IgD-negative memory B cell (primary cell): ENCODE results near the gene RAB3GAP2. TPM values are rescaled to one million over a fixed set of nuclear protein-coding genes. Genes with fewer than 3 reads are reported as not detected.
A peak's percentile ranks its signal among the peaks of the same experiment; 100 is the strongest.
"Not testable (repeated sequence)": the region's sequence is repeated elsewhere in the genome, so short reads cannot be mapped to it uniquely, and the experiment has no call there.

ENCODE experiments used
- H3K27ac Mint-ChIP-seq, 3 donors: one replicate each; pipeline ENCODE4 v1.8.0; 2020 to 2022; ENCODE audit warnings: mild to moderate bottlenecking in 3 of 3, mixed read lengths in 3 of 3, moderate library complexity in 1 of 3
- H3K27me3 Mint-ChIP-seq: one replicate; pipeline ENCODE4 v1.8.0; 2021; ENCODE audit warnings: mixed read lengths
- H3K36me3 Mint-ChIP-seq: one replicate; pipeline ENCODE4 v1.8.0; 2020; ENCODE audit warnings: mild to moderate bottlenecking, mixed read lengths
- H3K4me1 Mint-ChIP-seq, 3 donors: one replicate each; pipeline ENCODE4 v1.8.0; 2020 to 2022; ENCODE audit warnings: mixed read lengths in 3 of 3, mild to moderate bottlenecking in 1 of 3
- H3K4me3 Mint-ChIP-seq, 4 donors: one replicate each; pipeline ENCODE4 v1.8.0; 2020 to 2022; ENCODE audit warnings: mild to moderate bottlenecking in 4 of 4, mixed read lengths in 4 of 4, moderate library complexity in 3 of 4
- H3K9me3 Mint-ChIP-seq, 3 donors: one replicate each; pipeline ENCODE4 v1.8.0; 2020 to 2021; ENCODE audit warnings: mixed read lengths in 3 of 3, mild to moderate bottlenecking in 1 of 3
- polyA plus RNA-seq: library from polyadenylated mRNA; unstranded; fragments of 300-500 nt; fragmentation: Illumina TruSeq; gene quantifications from one replicate; pipeline ENCODE4 v1.2.3, GENCODE V29; 2021

Gene RAB3GAP2
- polyA plus RNA-seq, 1 donor from 2014 or later: 25.6 TPM

GRCh38 chr1:220144051-220144450 is 128.2 kb downstream of the RAB3GAP2 start:
- H3K9me3 Mint-ChIP-seq: no peaks in the 10 kb centered on the region
- peaks cover 0 to 1% (median 0%) of the 10 kb centered on the region in 3 donors for H3K4me1 Mint-ChIP-seq
- no peak overlapping the region for H3K4me3 Mint-ChIP-seq
- no peaks in the 10 kb centered on the region for H3K27me3 Mint-ChIP-seq
- peaks cover 19% of the 10 kb centered on the region for H3K36me3 Mint-ChIP-seq
- H3K27ac Mint-ChIP-seq: peak overlapping the region in 1 of 3 donors; percentile 73

- Mint-ChIP-seq H3K36me3 (peaks cover 14% of the 10 kb centered on the region), H3K27ac (no peak overlapping the region), H3K4me1 (peaks cover 0 to 4% (median 4%) of the 10 kb centered on the region in 3 donors), H3K4me3 (no peak overlapping the region), H3K9me3 (no peaks in the 10 kb centered on the region), H3K27me3 (no peaks in the 10 kb centered on the region)
Measured at GRCh38 chr1:220139966-220140365, 132.3 kb downstream of the RAB3GAP2 start.

- no peaks in the 10 kb centered on the region for H3K9me3 Mint-ChIP-seq
- H3K27me3 Mint-ChIP-seq: no peaks in the 10 kb centered on the region
- peaks cover 0 to 4% (median 4%) of the 10 kb centered on the region in 3 donors for H3K4me1 Mint-ChIP-seq
- H3K27ac Mint-ChIP-seq: no peak overlapping the region
- H3K4me3 Mint-ChIP-seq: no peak overlapping the region
- H3K36me3 Mint-ChIP-seq: peaks cover 14% of the 10 kb centered on the region
Measured at GRCh38 chr1:220137019-220137786, 135.1 kb downstream of the RAB3GAP2 start.

GRCh38 chr1:220135755-220136154 is 136.5 kb downstream of the RAB3GAP2 start:
- H3K36me3 Mint-ChIP-seq: peaks cover 9% of the 10 kb centered on the region
- no peak overlapping the region for H3K4me3 Mint-ChIP-seq
- H3K27me3 Mint-ChIP-seq: no peaks in the 10 kb centered on the region
- H3K4me1 Mint-ChIP-seq: peaks cover 0 to 5% (median 4%) of the 10 kb centered on the region in 3 donors
- no peaks in the 10 kb centered on the region for H3K9me3 Mint-ChIP-seq
- H3K27ac Mint-ChIP-seq: no peak overlapping the region

GRCh38 chr1:220129479-220130210 is 142.6 kb downstream of the RAB3GAP2 start:
- peaks cover 0 to 5% (median 1%) of the 10 kb centered on the region in 3 donors for H3K4me1 Mint-ChIP-seq
- H3K4me3 Mint-ChIP-seq: no peak overlapping the region
- peaks cover 0 to 6% (median 4%) of the 10 kb centered on the region in 3 donors for H3K9me3 Mint-ChIP-seq
- H3K27me3 Mint-ChIP-seq: no peaks in the 10 kb centered on the region
- peaks cover 18% of the 10 kb centered on the region for H3K36me3 Mint-ChIP-seq
- H3K27ac Mint-ChIP-seq: no peak overlapping the region

- H3K4me1 Mint-ChIP-seq: peaks cover 2 to 9% (median 4%) of the 10 kb centered on the region in 3 donors
- H3K27ac Mint-ChIP-seq: no peak overlapping the region
- H3K9me3 Mint-ChIP-seq: peaks cover 0 to 6% (median 4%) of the 10 kb centered on the region in 3 donors
- H3K36me3 Mint-ChIP-seq: peaks cover 14% of the 10 kb centered on the region
- H3K27me3 Mint-ChIP-seq: no peaks in the 10 kb centered on the region
- H3K4me3 Mint-ChIP-seq: no peak overlapping the region
Measured at GRCh38 chr1:220127076-220127475, 145.2 kb downstream of the RAB3GAP2 start.

- peaks cover 2 to 5% (median 3%) of the 10 kb centered on the region in 3 donors for H3K4me1 Mint-ChIP-seq
- H3K4me3 Mint-ChIP-seq: no peak overlapping the region
- no peaks in the 10 kb centered on the region for H3K27me3 Mint-ChIP-seq
- H3K36me3 Mint-ChIP-seq: peaks cover 4% of the 10 kb centered on the region
- peaks cover 0 to 4% (median 3%) of the 10 kb centered on the region in 3 donors for H3K9me3 Mint-ChIP-seq
- no peak overlapping the region for H3K27ac Mint-ChIP-seq
Measured at GRCh38 chr1:220124542-220124941, 147.7 kb downstream of the RAB3GAP2 start.

GRCh38 chr1:220123889-220124288 is 148.4 kb downstream of the RAB3GAP2 start:
- Mint-ChIP-seq H3K4me3 (no peak overlapping the region), H3K27ac (no peak overlapping the region), H3K9me3 (no peaks in the 10 kb centered on the region)

GRCh38 chr1:220123066-220123465 is 149.2 kb downstream of the RAB3GAP2 start:
- no peak overlapping the region for H3K27ac Mint-ChIP-seq
- H3K4me1 Mint-ChIP-seq: peaks cover 2 to 5% (median 4%) of the 10 kb centered on the region in 3 donors
- no peaks in the 10 kb centered on the region for H3K9me3 Mint-ChIP-seq
- no peaks in the 10 kb centered on the region for H3K27me3 Mint-ChIP-seq
- H3K36me3 Mint-ChIP-seq: no peaks in the 10 kb centered on the region
- H3K4me3 Mint-ChIP-seq: no peak overlapping the region

More at GRCh38 chr1:220123889-220124288, 148.4 kb downstream of the RAB3GAP2 start:
- Mint-ChIP-seq H3K4me1 (peaks cover 2 to 5% (median 4%) of the 10 kb centered on the region in 3 donors), H3K36me3 (no peaks in the 10 kb centered on the region), H3K27me3 (no peaks in the 10 kb centered on the region)

- Mint-ChIP-seq H3K4me3 (no peak overlapping the region), H3K27ac (no peak overlapping the region), H3K9me3 (no peaks in the 10 kb centered on the region), H3K27me3 (no peaks in the 10 kb centered on the region), H3K4me1 (peaks cover 2 to 5% (median 4%) of the 10 kb centered on the region in 3 donors), H3K36me3 (no peaks in the 10 kb centered on the region)
Measured at GRCh38 chr1:220121791-220122530, 150.3 kb downstream of the RAB3GAP2 start.

- Mint-ChIP-seq H3K4me3 (no peak overlapping the region), H3K9me3 (no peaks in the 10 kb centered on the region), H3K27ac (no peak overlapping the region)
Measured at GRCh38 chr1:220119043-220119512, 153.2 kb downstream of the RAB3GAP2 start.

GRCh38 chr1:220113136-220113695 is 159.0 kb downstream of the RAB3GAP2 start:
- H3K36me3 Mint-ChIP-seq: peaks cover 3% of the 10 kb centered on the region
- H3K4me3 Mint-ChIP-seq: peak overlapping the region in 2 of 4 donors; percentile 81 to 83
- no peaks in the 10 kb centered on the region for H3K27me3 Mint-ChIP-seq
- no peaks in the 10 kb centered on the region for H3K9me3 Mint-ChIP-seq
- peaks cover 4 to 5% (median 5%) of the 10 kb centered on the region in 3 donors for H3K4me1 Mint-ChIP-seq
- H3K27ac Mint-ChIP-seq: peak overlapping the region in 2 of 3 donors; percentile 78

More at GRCh38 chr1:220119043-220119512, 153.2 kb downstream of the RAB3GAP2 start:
- H3K27me3 Mint-ChIP-seq: no peaks in the 10 kb centered on the region
- peaks cover 2 to 5% (median 5%) of the 10 kb centered on the region in 3 donors for H3K4me1 Mint-ChIP-seq
- H3K36me3 Mint-ChIP-seq: peaks cover 1% of the 10 kb centered on the region

GRCh38 chr1:220112600-220112999 is 159.7 kb downstream of the RAB3GAP2 start:
- not testable (repeated sequence) for H3K27ac Mint-ChIP-seq, H3K9me3 Mint-ChIP-seq, H3K4me1 Mint-ChIP-seq, H3K4me3 Mint-ChIP-seq, H3K36me3 Mint-ChIP-seq, H3K27me3 Mint-ChIP-seq

GRCh38 chr1:220110473-220110872 is 161.8 kb downstream of the RAB3GAP2 start:
- not testable (repeated sequence) for H3K9me3 Mint-ChIP-seq, H3K4me1 Mint-ChIP-seq, H3K36me3 Mint-ChIP-seq, H3K27me3 Mint-ChIP-seq, H3K4me3 Mint-ChIP-seq
- H3K27ac Mint-ChIP-seq: peak overlapping the region in 2 of 3 donors; percentile 5 to 53
